ENCODE data around the gene GPR31.
"Not testable (repeated sequence)": the region's sequence is repeated elsewhere in the genome, so short reads cannot be mapped to it uniquely, and the experiment has no call there.

GPR31 gene

GRCh38 chr6:167157863-167158262, at the start of gene GPR31:
Gene GPR31 (minus strand): TSS chr6:167157980. CDS start chr6:167157831, 149 bp downstream.
- DNase-seq, result no peak

- DNase-seq, result no peak
Observed at GRCh38 chr6:167207527-167207926, 49.7 kb upstream of the GPR31 start.

GRCh38 chr6:167205316-167205715, 47.5 kb upstream of the GPR31 start:
- DNase-seq, result not testable (repeated sequence)

- DNase-seq, result not testable (repeated sequence)
Observed at GRCh38 chr6:167204059-167204348, 46.2 kb upstream of the GPR31 start.

- not testable (repeated sequence) for DNase-seq
Observed at GRCh38 chr6:167203261-167204058, 45.7 kb upstream of the GPR31 start.

- DNase-seq, result not testable (repeated sequence)
Observed at GRCh38 chr6:167202613-167203012, 44.8 kb upstream of the GPR31 start.

- no peak for DNase-seq
Observed at GRCh38 chr6:167200806-167201205, 43.0 kb upstream of the GPR31 start.

- DNase-seq, result not testable (repeated sequence)
Observed at GRCh38 chr6:167195941-167196610, 38.3 kb upstream of the GPR31 start.

- not testable (repeated sequence) for DNase-seq
Observed at GRCh38 chr6:167193515-167194125, 35.8 kb upstream of the GPR31 start.

GRCh38 chr6:167191043-167191583, 33.3 kb upstream of the GPR31 start:
- DNase-seq, result not testable (repeated sequence)

- not testable (repeated sequence) for DNase-seq
Observed at GRCh38 chr6:167187275-167187674, 29.5 kb upstream of the GPR31 start.

- not testable (repeated sequence) for DNase-seq
Observed at GRCh38 chr6:167185101-167185500, 27.3 kb upstream of the GPR31 start.

GRCh38 chr6:167182913-167183314, 25.1 kb upstream of the GPR31 start:
- DNase-seq, result not testable (repeated sequence)

GRCh38 chr6:167181351-167181750, 23.6 kb upstream of the GPR31 start:
- DNase-seq, result not testable (repeated sequence)

- not testable (repeated sequence) for DNase-seq
Observed at GRCh38 chr6:167180086-167180485, 22.3 kb upstream of the GPR31 start.

- DNase-seq, result not testable (repeated sequence)
Observed at GRCh38 chr6:167178896-167179655, 21.3 kb upstream of the GPR31 start.

GRCh38 chr6:167177271-167177670, 19.5 kb upstream of the GPR31 start:
- DNase-seq, result not testable (repeated sequence)

- not testable (repeated sequence) for DNase-seq
Observed at GRCh38 chr6:167172011-167172410, 14.2 kb upstream of the GPR31 start.

- not testable (repeated sequence) for DNase-seq
Observed at GRCh38 chr6:167171300-167171699, 13.5 kb upstream of the GPR31 start.

- not testable (repeated sequence) for DNase-seq
Observed at GRCh38 chr6:167169867-167170266, 12.1 kb upstream of the GPR31 start.

GRCh38 chr6:167168296-167168695, 10.5 kb upstream of the GPR31 start:
- not testable (repeated sequence) for DNase-seq

- DNase-seq, result not testable (repeated sequence)
Observed at GRCh38 chr6:167167699-167168098, 9.9 kb upstream of the GPR31 start.

Data from CD4-positive, alpha-beta T cell treated with Interleukin-6 for 4 hours (primary cell).